Stomach (tissue), 4 donors: ENCODE results near the gene SDK2.

ENCODE experiments used
- EP300 ChIP-seq: sonication (generic); formaldehyde crosslinking; IDR thresholded peaks from one replicate; pipeline ENCODE4 v1.6.1; 2017; ENCODE audit warnings: antibody characterized with exemption
- POLR2AphosphoS5 ChIP-seq, 3 donors: sonication (generic); formaldehyde crosslinking; IDR thresholded peaks; one replicate each; pipeline ENCODE4 v1.6.1; 2016; ENCODE audit warnings: antibody characterized with exemption in 3 of 3
- TF ChIP-seq, protein P1 (sequence below), 7 experiments: fragments of 450-650 bp in 4 of 7; fragments of 200-600 bp in 3 of 7; sonication (generic) in 3 of 7; IDR thresholded peaks; one replicate each; pipeline ENCODE4 v1.5.1; 2016 to 2019; ENCODE audit warnings: antibody characterized with exemption in 7 of 7, control low read depth in 2 of 7, mild to moderate bottlenecking in 1 of 7

DNA sequence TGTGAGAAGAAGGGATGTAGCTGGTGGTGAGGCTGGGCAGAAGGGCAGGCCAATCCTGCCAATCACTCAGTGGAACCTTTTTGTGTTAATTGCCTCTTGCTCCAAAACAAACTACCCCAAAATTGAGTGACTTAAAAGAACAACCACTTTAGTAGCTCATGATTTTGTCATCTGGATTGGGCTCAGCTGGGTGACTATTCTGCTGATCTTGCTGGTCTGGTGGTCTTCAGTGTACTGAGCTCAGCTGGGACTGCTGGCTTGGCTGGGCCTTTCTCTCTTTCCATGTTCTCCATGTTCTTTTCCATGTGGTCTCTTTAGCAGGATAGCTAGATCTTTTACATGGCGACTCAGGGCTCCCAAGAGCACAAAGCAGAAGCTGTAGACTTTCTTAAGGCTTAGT is 37.7 kb upstream of the SDK2 start:
- TF ChIP-seq, protein P1, sequence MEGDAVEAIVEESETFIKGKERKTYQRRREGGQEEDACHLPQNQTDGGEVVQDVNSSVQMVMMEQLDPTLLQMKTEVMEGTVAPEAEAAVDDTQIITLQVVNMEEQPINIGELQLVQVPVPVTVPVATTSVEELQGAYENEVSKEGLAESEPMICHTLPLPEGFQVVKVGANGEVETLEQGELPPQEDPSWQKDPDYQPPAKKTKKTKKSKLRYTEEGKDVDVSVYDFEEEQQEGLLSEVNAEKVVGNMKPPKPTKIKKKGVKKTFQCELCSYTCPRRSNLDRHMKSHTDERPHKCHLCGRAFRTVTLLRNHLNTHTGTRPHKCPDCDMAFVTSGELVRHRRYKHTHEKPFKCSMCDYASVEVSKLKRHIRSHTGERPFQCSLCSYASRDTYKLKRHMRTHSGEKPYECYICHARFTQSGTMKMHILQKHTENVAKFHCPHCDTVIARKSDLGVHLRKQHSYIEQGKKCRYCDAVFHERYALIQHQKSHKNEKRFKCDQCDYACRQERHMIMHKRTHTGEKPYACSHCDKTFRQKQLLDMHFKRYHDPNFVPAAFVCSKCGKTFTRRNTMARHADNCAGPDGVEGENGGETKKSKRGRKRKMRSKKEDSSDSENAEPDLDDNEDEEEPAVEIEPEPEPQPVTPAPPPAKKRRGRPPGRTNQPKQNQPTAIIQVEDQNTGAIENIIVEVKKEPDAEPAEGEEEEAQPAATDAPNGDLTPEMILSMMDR (IDR thresholded peaks at IDR 0.05): no peak
- TF ChIP-seq POLR2AphosphoS5 (IDR thresholded peaks at IDR 0.05) (no peak), EP300 (no peak)
